HG03342 (cell line): Measurements from ENCODE around the gene ROR2.
"Not testable (repeated sequence)": the region's sequence is repeated elsewhere in the genome, so short reads cannot be mapped to it uniquely, and the experiment has no call there.

Experiments used
- ATAC-seq: cut with Tn5 transposase; IDR thresholded peaks from one replicate; pipeline ENCODE4 v1.9.1; 2021; ENCODE audit warnings: mild to moderate bottlenecking, moderate library complexity; ENCODE audit not compliant: unreplicated experiment

ROR2 gene

GRCh38 chr9:91658513-91659105 lies 291.4 kb downstream of the ROR2 start:
- ATAC-seq, result no peak

- ATAC-seq, result no peak
Measured at GRCh38 chr9:91657501-91657900, 292.5 kb downstream of the ROR2 start.

- no peak for ATAC-seq
Measured at GRCh38 chr9:91655658-91656057, 294.4 kb downstream of the ROR2 start.

GRCh38 chr9:91655215-91655614 lies 294.8 kb downstream of the ROR2 start:
- no peak for ATAC-seq

- no peak for ATAC-seq
Measured at GRCh38 chr9:91654527-91654926, 295.5 kb downstream of the ROR2 start.

- ATAC-seq, result no peak
Measured at GRCh38 chr9:91647371-91647770, 302.7 kb downstream of the ROR2 start.

GRCh38 chr9:91646702-91647101 lies 303.3 kb downstream of the ROR2 start:
- no peak for ATAC-seq

GRCh38 chr9:91644433-91644832 lies 305.6 kb downstream of the ROR2 start:
- no peak for ATAC-seq

- no peak for ATAC-seq
Measured at GRCh38 chr9:91643481-91644077, 306.4 kb downstream of the ROR2 start.

- ATAC-seq, result no peak
Measured at GRCh38 chr9:91642771-91643170, 307.3 kb downstream of the ROR2 start.

GRCh38 chr9:91640428-91640827 lies 309.6 kb downstream of the ROR2 start:
- ATAC-seq, result no peak

- no peak for ATAC-seq
Measured at GRCh38 chr9:91639054-91639453, 311.0 kb downstream of the ROR2 start.

- not testable (repeated sequence) for ATAC-seq
Measured at GRCh38 chr9:91634832-91635231, 315.2 kb downstream of the ROR2 start.

GRCh38 chr9:91629718-91630117 lies 320.3 kb downstream of the ROR2 start:
- no peak for ATAC-seq

GRCh38 chr9:91628892-91629291 lies 321.1 kb downstream of the ROR2 start:
- ATAC-seq, result no peak

- no peak for ATAC-seq
Measured at GRCh38 chr9:91625331-91625730, 324.7 kb downstream of the ROR2 start.

- ATAC-seq, result no peak
Measured at GRCh38 chr9:91623004-91623403, 327.0 kb downstream of the ROR2 start.

- ATAC-seq, result not testable (repeated sequence)
Measured at GRCh38 chr9:91622121-91622520, 327.9 kb downstream of the ROR2 start.

GRCh38 chr9:91614044-91614443 lies 336.0 kb downstream of the ROR2 start:
- ATAC-seq, result not testable (repeated sequence)

GRCh38 chr9:91611582-91611981 lies 338.4 kb downstream of the ROR2 start:
- no peak for ATAC-seq

GRCh38 chr9:91606255-91606995 lies 343.6 kb downstream of the ROR2 start:
- no peak for ATAC-seq

GRCh38 chr9:91604451-91605179 lies 345.4 kb downstream of the ROR2 start:
- ATAC-seq, result no peak
